ENCODE results near the gene TEX26.

DNA sequence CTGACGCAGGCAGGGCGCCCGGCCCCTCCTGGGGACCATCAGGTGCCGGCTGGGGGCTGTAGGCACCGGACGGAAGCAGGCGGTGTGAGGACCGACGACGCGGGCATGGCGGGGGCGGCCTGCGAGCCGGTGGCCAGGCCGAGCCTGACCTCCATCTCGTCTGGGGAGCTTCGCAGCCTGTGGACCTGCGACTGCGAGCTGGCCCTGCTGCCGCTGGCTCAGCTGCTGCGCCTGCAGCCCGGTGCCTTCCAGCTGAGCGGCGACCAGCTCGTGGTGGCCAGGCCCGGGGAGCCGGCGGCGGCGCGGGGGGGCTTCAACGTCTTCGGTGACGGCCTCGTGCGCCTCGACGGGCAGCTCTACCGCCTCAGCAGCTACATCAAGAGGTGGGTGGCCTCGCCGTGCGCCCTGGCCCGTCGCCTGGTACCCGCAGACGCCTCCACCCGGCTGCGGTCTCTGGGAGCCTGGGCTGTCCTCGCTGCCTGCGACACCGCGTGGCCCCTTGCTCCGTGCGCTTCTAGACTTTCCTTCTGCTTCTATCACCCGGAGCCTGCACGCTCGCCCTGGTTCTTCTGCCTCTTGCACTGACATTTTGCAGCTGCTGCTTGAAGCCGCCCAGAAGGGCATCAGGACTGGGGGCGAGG, 25.9 kb upstream of the TEX26 start:
- TF ChIP-seq, protein P1, sequence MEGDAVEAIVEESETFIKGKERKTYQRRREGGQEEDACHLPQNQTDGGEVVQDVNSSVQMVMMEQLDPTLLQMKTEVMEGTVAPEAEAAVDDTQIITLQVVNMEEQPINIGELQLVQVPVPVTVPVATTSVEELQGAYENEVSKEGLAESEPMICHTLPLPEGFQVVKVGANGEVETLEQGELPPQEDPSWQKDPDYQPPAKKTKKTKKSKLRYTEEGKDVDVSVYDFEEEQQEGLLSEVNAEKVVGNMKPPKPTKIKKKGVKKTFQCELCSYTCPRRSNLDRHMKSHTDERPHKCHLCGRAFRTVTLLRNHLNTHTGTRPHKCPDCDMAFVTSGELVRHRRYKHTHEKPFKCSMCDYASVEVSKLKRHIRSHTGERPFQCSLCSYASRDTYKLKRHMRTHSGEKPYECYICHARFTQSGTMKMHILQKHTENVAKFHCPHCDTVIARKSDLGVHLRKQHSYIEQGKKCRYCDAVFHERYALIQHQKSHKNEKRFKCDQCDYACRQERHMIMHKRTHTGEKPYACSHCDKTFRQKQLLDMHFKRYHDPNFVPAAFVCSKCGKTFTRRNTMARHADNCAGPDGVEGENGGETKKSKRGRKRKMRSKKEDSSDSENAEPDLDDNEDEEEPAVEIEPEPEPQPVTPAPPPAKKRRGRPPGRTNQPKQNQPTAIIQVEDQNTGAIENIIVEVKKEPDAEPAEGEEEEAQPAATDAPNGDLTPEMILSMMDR (conservative IDR thresholded peaks at IDR 0.05; ENCODE audit: low read length), result no peak
- no peak for TF ChIP-seq EZH2phosphoT487 (IDR thresholded peaks at IDR 0.05; ENCODE audit: borderline replicate concordance, low read depth, low read length)

Data from OCI-LY7 (cell line).